ENCODE results near the gene IFI16.
"Not testable (repeated sequence)": the region's sequence is repeated elsewhere in the genome, so short reads cannot be mapped to it uniquely, and the experiment has no call there.

IFI16 gene

DNA sequence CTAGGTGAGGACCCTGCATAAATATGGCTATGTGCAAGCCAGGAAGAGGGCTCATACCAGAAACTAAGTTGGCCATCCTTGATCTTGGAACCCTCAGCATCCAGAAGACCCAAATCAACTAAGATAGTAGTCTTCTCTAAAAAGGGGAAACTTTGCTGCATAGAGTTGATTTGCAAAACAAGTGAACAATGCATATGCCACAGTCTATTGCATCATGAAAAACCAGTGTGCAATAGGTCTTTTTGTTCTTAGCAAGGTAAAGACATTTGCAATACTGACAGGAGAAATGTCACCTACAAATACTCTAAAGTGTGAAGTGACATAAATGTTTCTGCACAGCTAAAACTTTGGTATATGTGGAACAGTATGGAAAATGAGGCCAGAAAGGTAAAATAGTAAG is 2.0 kb upstream of the IFI16 start:
- DNase-seq (ENCODE audit: low read depth) = no peak

DNA sequence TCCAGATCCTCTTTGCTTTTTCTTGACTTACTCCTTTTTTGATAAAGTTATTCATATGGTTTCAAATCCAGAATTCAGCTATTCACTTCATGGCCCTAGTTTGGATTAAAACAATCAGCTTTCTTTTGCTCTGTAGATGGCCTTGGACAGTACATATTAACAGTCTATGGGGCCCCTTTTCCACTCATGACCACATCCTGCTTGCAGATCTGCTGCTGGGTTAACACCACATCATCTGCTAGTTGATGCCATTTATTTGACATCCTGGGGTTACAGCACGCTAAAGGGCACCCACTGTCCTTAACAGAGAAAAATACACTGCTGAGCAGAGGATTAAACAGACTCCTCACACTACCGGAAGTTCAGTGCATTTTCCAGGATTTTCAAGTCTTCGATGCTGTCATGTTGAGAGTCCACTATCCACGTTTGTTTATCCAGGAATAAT is 941 bp upstream of the IFI16 start:
- peak; percentile 36 for DNase-seq (ENCODE audit: low read depth)

DNA sequence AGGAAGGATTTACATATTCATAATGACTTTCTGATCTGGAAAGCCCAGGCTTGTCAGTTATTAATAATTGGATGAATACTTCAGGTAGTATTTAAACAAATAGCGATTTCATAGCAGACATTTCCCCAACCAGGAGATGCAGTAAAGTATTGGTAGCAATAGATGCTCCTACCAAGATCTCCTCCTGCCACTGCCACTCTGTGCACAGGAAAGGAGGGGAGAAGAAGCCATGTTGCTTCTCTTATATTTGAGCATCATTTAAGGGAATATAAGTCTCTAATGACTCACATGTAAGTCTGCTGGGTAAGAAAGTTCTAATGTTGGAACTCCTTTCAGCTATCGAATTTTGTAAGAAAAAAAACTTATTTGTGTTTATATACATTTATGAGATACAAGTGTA is 420 bp upstream of the IFI16 start:
- DNase-seq (ENCODE audit: low read depth) = no peak

DNA sequence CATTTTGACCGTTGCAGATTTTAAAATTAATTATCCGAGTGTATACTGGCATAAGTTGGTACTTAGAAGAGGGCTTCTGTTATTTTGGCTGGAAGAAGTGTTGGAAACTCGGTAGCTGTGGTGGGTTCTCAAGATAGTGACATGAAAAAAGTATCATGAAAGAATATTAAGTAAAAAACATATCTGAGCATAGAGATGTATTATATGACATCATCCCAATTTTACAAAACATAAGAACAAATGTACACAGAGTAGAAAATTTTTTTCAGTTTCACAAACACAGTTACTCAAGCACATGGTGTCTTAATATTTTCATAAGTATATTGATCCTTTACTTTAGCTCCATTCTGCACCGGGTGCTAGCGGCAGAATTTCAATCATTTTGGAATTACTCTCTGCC is 684 bp downstream of the IFI16 start:
- no peak for DNase-seq (ENCODE audit: low read depth)

DNA sequence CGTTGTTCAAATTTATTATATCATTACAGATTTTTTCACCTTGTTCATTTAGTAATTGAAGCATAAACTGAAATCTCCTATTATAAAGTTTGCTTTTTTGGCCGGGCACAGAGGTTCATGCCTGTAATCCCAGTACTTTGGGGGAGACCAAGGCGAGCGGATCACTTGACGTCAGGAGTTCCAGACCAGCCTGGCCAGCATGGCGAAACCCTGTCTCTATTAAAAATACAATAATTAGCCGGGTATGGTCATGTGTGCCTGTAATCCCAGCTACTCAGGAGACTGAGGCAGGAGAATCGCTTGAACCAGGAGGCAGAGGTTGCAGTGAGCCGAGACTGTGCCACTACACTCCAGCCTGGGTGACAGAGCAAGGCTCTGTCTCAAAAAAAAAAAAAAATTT is 1.3 kb downstream of the IFI16 start:
- not testable (repeated sequence) for DNase-seq (ENCODE audit: low read depth)

DNA sequence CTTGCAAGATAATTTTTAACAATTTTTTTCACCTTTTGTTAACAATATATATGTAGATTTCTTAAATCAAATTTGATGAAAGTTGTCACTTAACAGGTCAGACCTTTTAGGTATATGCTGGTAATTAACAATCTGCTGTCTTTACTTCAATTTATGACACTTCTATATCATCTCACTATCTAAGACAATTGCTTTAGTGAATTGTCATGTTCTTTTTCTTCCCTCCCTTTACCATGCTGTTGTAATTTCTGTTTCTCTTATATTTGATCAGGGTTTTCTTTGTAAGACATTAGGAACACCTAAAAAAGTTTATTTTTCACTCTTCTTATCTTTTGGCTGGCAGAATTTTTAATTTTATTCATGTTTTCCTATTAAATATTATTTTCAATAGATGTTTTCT is 2.0 kb downstream of the IFI16 start:
- DNase-seq (ENCODE audit: low read depth) = no peak

DNA sequence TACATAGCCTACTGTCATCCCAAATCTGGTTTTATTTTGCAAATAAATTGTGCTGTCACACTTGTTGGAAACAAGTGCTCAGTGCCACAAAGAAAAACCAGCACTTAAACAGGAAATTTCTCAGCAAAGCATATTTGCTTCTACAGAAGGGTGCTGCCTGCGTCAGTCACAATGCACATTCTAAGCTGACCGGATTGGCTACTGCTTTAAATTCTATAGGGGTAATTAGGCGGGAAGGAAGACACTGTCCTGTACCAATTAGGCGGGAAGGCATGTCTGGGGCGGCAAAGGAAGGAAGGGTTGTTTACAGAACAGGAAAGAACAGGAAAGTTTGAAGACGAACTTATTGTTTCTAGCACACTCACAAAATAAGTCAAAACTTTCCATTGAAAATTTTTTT is 2.8 kb downstream of the IFI16 start:
- peak; percentile 25 for DNase-seq (ENCODE audit: low read depth)

DNA sequence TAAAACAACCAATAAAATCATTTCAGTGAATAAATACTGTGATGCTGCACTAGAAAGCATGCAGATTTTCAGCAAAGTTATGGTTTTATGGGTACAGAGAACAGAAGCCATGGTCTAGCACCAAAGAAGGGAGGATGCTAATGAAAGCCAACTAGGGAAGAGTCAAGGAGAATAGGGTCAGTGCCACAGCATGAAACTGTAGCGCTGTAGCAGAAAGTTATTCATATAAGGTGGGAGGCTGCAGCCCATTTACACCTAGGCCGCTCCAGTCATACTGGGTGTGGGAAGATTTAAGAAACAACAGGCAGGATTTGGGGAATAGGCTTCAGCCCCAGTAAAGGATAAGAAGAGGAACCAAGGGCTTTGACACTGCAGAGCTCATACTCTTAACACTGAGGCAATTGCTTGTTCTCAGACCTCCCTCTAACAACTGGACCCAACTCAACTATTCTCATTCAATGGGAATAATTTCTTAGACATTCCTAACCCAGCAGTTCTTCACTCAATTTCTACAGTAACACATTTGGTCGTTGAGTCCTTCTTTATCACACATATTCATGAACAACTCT is 4.4 kb downstream of the IFI16 start:
- DNase-seq (ENCODE audit: low read depth) = no peak

DNA sequence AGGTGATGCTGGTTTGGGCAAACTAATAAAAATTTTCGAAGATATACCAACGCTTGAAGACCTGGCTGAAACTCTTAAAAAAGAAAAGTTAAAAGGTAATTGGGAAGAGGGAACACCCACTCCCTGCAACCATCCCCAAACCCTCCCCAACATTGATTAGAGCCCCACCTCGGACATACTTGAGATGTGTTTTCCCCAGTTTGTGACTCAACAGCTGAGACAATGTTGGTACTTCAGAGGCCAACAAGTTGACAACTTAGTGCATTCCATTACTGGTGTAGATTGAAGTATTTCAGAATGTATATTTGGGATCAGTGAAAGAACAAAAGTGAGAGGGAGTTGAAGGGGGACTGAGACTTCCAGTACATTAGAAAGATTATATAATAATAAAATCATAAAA is 5.1 kb downstream of the IFI16 start:
- DNase-seq (ENCODE audit: low read depth) = no peak

DNA sequence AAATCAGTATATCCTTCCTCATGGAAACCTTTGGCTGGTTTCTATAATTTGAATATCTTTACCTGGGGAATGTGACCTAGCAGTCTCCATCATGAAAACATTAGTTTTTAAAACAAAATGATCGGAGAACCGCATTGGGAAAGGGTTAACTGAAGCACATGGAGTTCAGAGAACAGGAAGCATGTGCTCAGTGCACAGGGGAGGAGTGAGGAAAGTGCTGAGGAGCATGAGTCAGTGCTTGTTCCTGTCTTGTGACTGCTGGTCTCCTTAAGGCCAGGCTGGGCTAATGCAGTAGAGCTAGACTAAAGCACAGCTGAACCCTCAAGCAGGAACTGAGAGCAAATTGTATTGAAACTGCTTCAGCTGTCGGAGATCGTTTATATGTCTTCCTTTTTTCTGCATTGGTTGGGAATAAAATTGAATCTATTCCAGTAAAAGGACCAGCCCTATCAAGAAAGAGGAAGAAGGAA is 5.8 kb downstream of the IFI16 start:
- peak; percentile 66 for DNase-seq (ENCODE audit: low read depth)

DNA sequence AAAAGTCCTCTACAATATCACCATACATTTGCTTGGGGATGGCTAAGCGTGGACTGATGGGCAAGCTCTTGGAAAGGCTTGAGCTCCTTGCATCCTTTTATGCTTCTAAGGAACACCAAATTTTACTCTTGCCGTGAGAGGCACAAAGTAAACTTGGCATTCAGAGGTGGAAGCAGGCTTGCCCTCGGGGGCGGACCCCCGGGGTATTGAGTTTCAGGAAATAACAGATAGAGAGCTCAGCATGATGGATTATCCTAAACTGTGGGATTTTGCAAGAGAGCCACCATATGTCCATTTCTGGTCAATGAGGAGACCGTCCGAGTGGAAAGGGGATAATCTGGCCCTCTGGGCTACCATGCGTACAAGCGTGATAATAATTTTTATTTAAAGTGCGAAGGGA is 14.0 kb downstream of the IFI16 start:
- DNase-seq (ENCODE audit: low read depth) = no peak

DNA sequence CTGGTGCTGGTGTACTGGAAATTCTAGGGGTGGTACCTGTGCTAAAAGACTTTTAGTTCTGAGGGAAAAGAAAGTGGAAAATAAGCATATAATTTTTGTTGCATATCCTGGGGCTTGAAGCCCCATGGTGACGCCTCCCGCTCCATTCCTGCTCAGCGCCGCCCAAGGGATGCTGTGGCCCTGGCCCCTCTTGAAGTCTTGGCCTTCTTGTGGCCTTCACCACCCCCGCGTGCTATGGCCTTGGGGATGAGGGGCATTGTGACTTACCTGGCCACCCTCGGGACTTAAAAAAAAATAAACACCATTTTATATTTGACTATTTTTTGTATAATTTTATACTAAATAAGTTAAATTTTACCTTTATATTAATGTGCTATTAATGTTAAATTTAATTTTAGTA is 15.3 kb downstream of the IFI16 start:
- no peak for DNase-seq (ENCODE audit: low read depth)

DNA sequence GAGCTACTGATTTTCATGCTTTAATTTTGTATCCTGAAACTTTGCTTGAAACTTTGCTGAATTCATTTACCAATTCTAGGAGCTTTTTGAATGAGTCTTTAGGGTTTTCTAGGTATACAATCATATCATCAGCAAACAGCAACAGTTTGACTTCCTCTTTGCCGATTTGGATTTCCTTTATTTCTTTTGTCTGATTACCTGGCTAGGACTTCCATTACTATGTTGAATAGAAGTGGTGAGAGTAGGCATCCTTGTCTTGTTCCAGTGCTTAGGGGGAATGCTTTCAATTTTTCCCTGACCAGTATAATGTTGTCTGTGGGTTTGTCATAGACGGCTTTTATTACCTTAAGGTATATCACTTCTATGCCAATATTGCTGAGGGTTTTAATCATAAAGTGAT is 17.1 kb downstream of the IFI16 start:
- not testable (repeated sequence) for DNase-seq (ENCODE audit: low read depth)

DNA sequence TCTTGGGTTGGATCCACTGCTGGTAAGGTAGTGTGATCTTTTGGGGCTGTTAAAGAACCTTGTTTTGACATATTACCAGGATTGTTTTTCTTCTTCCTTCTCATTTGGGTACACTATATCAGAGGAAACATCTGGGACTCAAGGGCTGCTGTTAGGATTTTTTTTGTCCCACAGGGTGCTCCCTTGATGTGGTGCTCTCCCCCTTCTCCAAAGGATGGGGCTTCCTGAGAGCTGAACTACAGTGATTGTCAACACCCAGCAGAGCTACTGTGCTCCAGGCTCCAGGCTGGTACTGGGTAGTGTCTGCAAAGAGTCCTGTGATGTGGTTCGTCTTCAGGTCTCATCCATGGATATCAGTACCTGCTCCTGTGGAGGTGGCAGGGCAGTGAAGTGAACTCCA is 20.6 kb downstream of the IFI16 start:
- DNase-seq (ENCODE audit: low read depth) = no peak

DNA sequence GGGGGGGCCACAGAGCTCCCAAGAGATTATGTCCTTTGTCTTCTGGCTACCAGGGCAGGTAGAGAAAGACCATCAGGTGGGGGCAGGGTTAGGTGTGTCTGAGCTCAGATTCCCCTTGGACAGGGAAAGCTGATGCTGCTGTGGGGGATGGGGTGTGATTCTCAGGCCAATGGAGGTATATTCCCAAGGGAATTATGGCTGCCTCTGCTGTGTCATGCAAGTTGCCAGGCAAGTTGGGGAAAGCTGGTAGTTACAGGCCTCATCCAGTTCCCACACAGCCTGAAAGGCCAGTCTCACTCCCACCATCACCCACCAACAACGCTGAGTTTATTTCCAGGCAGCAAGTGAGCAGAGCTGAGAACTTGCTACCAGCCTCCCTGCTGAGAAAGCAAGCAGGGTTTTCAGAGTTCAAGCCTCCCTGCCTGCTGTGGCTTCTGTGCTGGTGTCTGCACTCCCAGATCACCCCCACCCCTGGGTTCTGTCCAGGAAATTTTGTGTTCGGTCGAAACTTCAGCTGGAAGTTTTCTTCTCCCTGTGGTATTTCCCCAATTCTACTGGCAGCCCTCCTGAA is 21.3 kb downstream of the IFI16 start:
- no peak for DNase-seq (ENCODE audit: low read depth)

DNA sequence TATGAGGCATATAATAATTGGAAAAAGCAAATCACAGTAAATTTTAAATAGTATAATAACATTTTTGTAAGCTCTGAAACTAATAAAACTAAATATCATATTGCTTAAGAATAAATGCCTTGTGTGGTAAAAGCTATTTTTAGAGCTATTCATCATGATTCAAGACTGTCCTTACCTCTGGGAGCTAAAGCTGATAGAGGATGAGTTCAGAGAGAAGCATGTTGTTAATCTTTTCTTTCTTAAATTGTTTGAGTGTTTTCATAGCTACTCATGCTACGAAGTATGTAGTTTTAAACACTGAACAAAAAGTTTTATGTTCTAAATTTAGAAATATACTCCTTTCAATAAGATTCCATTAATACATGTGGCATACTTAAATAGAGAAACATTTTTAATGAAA is 30.5 kb downstream of the IFI16 start:
- DNase-seq (ENCODE audit: low read depth) = no peak

DNA sequence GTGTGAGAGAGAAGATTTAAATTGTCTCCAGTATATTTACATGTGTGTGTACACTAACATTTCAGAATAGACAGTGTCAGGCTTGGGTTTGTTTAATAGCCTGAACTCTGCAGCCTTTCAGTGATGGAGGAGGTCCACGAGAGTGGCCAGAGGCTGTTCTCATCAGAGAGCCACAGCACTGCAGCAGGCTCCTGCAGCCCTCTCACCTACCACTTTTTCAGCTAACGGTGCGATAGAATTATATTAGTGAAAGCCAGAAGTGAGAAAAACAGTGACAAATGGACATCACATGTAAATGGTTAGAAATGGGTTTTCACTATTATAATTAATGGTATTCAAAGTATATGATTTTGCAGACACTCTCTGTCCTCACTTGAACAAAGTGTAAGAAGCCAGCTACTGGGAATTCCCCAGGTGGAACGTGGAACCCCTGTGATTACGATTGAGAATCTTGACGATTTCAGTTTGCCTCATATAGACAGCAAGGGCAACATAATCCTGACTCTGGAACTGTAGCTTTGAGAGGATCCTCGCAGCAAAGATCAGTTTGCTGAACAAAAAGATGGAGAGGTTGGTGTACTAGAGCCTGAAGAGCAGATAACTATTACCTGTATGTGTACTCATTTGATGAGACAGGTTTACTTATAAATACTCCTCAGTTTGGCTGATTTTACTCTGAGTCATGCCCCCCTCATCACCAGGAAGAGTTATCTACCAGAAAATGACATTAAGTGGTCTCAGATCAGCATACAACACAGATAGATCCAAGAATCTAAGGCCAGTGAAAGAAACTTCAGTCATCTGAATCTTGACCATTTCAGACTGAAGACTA is 31.4 kb downstream of the IFI16 start:
- no peak for DNase-seq (ENCODE audit: low read depth)

DNA sequence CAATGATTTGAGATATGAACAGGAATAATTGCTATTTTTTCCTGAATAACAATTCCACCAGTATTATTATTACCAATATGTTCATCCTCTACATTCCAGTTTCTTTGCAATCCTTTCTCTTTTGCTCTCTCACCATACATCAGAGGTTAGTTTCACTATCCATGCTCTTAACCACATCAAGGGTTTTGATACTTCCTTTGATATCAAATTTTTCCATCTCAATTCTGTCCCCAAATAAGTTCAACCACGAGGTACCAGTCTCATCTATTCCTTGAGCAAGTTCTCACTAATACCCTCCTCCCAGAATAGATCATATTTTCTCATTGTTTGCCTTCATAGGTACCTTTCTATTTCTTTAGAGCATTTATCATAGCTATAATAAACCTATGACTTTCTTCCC is 36.8 kb downstream of the IFI16 start:
- not testable (repeated sequence) for DNase-seq (ENCODE audit: low read depth)

DNA sequence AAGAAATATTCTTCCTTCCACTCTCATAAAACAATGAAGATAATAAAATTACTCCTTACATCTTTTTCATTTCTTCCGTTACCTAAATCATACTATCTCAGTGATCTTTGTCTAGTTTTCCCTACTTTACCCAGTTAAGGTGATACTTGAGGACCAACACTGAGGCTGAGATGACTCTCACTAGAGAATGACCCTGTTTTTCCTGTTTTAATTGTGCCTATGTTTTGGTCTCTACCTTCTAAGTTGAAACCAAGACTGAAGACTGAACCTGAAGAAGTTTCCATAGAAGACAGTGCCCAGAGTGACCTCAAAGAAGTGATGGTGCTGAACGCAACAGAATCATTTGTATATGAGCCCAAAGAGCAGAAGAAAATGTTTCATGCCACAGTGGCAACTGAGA is 41.7 kb downstream of the IFI16 start:
- no peak for DNase-seq (ENCODE audit: low read depth)

DNA sequence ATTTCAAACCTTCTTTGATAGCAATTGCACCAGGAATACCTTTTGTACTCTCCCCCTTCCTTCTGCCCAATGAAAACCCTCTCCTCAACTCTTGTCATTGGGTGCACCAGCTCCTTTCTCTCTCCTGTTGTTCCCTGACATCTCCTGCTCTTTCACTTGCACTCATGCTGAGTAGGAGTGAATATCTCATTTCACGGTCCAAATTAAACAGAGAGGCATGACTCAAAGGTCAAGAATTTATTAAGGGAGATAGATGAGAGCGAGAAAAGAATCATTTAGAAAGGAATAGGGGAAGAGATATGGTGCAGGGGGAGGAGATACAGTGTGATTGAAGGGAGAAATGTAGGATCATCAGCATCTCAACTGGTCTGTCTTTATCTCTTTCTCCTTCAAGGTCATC is 44.7 kb downstream of the IFI16 start:
- DNase-seq (ENCODE audit: low read depth) = no peak

DNA sequence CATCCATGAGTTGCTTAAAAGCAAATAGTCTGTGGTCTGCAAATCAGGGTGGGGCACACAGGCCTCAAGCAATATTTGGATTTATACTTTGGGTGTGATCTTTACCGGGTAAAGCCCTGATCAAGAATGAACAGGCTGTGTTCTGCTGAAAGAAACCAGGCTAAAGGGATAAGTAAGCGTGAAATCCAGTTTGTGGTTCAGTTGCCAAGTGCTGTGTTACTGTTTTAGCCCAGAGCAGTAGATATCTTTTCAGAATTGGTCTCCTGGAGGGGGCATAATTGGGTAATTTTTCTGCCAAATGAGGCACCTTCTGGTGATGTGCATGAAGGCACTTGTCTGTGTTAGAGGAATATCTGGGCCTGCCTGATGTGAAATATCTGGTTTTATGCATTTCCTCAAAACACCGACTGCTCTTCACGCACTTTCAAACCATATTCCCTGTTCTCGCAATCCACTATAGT is 45.5 kb downstream of the IFI16 start:
- no peak for DNase-seq (ENCODE audit: low read depth)

DNA sequence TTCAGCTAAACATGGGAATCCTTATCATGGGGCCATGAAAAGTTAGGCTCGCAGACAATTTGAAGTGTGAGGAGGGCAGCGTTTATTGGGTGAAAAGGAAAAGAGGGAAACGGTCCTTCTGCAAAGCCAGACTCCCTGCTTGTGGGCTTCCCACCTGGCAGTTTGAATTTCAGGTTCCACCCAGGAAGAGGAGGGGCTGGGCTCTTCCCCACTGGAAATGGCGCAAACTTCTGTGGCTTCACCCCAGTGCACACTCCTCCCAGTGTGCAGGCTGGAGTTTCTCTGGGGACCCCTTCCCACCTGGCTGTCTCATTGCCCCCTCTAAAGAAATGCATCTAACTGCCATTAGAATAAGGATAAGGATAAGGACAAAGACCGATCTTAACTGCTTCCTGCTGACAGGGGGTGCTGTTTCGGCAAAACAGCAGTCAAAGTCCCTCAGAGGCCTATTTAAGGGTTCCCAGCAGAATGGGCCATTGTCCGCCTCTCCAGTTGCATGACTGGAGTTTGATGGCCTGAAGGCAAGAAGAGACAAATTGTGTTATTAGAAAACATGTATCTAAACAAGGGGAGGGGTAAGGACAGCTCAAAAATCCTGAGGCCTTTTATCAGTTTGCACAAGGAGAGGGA is 46.5 kb downstream of the IFI16 start:
- DNase-seq (ENCODE audit: low read depth) = no peak

DNA sequence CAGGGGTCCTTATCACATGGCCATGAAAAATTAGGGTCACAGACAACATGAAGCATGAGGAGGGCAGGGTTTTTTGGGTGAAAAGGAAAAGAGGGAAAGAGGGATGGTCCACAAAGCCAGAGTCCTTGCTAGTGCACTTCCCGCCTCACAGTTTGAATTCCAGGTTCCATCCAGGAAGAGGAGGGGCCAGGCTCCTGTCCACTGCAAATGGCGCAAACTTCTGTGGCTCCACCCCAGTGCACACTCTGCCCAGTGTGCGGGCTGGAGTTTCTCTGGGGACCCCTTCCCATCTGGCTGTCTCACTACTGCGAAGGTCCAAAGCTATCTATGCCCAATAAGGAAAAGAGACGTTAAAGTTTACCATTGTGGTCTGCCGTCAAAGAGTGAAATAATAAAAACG is 49.0 kb downstream of the IFI16 start:
- no peak for DNase-seq (ENCODE audit: low read depth)
